ENCODE results near the gene COMMD7. TPM values are rescaled to one million over a fixed set of nuclear protein-coding genes. Genes with fewer than 3 reads are reported as not detected.

Gene COMMD7
- total and polyA plus RNA-seq, 2 of the 4 experiments (the other 2 are of a cell fraction), result 51.8 to 67.5 TPM

DNA sequence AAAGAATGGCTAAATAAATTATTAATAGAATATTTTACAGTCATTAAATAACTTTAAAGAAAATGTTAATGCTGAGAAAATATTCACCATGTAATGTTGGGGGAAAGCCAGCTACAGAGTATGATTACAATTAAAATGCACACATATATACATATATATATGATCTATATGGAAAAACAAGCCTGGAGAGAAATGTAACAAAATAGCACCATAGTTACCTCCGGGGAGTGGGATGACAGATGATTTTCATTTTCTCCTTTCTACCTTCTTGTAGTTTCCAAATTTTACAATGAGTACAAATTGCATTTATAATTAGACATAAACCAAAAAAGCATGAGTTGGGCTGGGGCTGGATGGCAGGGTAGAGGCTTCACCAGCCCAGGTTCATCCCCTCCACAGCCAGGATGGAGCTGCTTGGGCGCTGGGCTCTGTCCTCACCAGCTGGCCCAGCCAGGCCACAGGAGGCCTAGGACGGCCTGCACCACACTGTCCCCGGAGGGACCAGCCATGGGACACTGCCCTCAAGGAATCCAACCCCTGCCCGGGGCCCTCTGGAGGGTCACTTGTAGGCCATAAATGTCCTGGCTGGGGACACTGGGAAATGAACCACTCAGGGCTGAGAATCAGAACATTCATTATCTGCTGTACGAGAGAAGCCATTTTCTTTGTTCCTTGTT is 79.8 kb downstream of the COMMD7 start:
- Histone ChIP-seq H3K27ac (ENCODE audit: insufficient read depth, low read length) (no peak overlapping the region), H2BK5ac (ENCODE audit: low read depth, low read length, poor library complexity, severe bottlenecking) (no peak overlapping the region), H2BK15ac (ENCODE audit: low read depth, low read length) (no peak overlapping the region), H3K36me3 (ENCODE audit: control insufficient read depth, insufficient read depth, low read length) (no peaks in the 10 kb centered on the region), H3K27me3 (ENCODE audit: control insufficient read depth, insufficient read depth, low read length) (no peaks in the 10 kb centered on the region; the same call in 1 of the 2 replicates), H4K5ac (ENCODE audit: low read depth, low read length) (no peak overlapping the region), H4K91ac (ENCODE audit: insufficient read depth, low read depth, low read length) (no peak overlapping the region), H3K9ac (ENCODE audit: low read depth, low read length) (no peak overlapping the region), H3K79me1 (ENCODE audit: low read depth in 1 of 2, low read length in 2 of 2) (no peaks in the 10 kb centered on the region), H2BK120ac (ENCODE audit: low read depth, low read length) (no peak overlapping the region), H3K23ac (ENCODE audit: low read depth, low read length) (no peak overlapping the region), H2AFZ (replicated peaks; ENCODE audit: low read length, poor library complexity) (peak overlapping the region; percentile 43), H3K4ac (ENCODE audit: low read depth, low read length) (no peak overlapping the region), H4K20me1 (ENCODE audit: insufficient read depth, low read length) (no peaks in the 10 kb centered on the region), H4K8ac (ENCODE audit: low read depth in 2 of 2, low read length in 2 of 2) (no peak overlapping the region), H2AK9ac (replicated peaks; ENCODE audit: low read depth, low read length, poor library complexity) (peak overlapping the region; percentile 55), H2AK5ac (ENCODE audit: low read depth, low read length) (no peak overlapping the region), H3K9me3 (ENCODE audit: control insufficient read depth, insufficient read depth, low read length) (no peaks in the 10 kb centered on the region), H3K14ac (replicated peaks; ENCODE audit: low read depth, low read length) (no peak overlapping the region), H3K9me1 (ENCODE audit: insufficient read depth, low read length) (no peaks in the 10 kb centered on the region), H3K4me2 (ENCODE audit: low read depth, low read length) (no peak overlapping the region), H3K4me3 (ENCODE audit: insufficient read depth, low read depth, low read length) (no peak overlapping the region), H3K4me1 (ENCODE audit: control insufficient read depth, insufficient read depth, low read length) (no peaks in the 10 kb centered on the region), H3K18ac (ENCODE audit: low read depth, low read length) (no peak overlapping the region), H3K56ac (ENCODE audit: extremely low read depth, insufficient read depth, low read length) (no peak overlapping the region), H2BK20ac (ENCODE audit: low read depth, low read length) (no peak overlapping the region)
- in situ Hi-C loops (cut with MboI; ENCODE audit: low sequenced_read_pairs), result loop anchor here (25.0 kb wide), 1 partner anchor 826 kb away; the partner anchor contains the start of gene FOXS1
- TF ChIP-seq BHLHE40 (IDR thresholded peaks at IDR 0.05; ENCODE audit: low read depth, low read length) (no peak), RAD21 (IDR thresholded peaks at IDR 0.05; ENCODE audit: low read length) (no peak), CHD1 (IDR thresholded peaks at IDR 0.05; ENCODE audit: low read depth, low read length) (no peak), NFE2L2 (IDR thresholded peaks at IDR 0.05; ENCODE audit: low read depth, low read length) (no peak), CEBPB (IDR thresholded peaks at IDR 0.05; ENCODE audit: low read depth, low read length) (no peak), RFX5 (IDR thresholded peaks at IDR 0.05; ENCODE audit: low read depth, low read length) (no peak), POLR2A (IDR thresholded peaks at IDR 0.05; ENCODE audit: low read depth, low read length) (no peak), MAFK (IDR thresholded peaks at IDR 0.05; ENCODE audit: low read depth, low read length) (no peak), MXI1 (IDR thresholded peaks at IDR 0.05; ENCODE audit: borderline replicate concordance, low read depth, low read length) (no peak), ELK1 (IDR thresholded peaks at IDR 0.05; ENCODE audit: borderline replicate concordance, low read depth, low read length) (no peak), RCOR1 (IDR thresholded peaks at IDR 0.05; ENCODE audit: insufficient replicate concordance, low read length) (no peak), SMC3 (IDR thresholded peaks at IDR 0.05; ENCODE audit: low read depth, low read length) (no peak)
- TF ChIP-seq, protein P1, sequence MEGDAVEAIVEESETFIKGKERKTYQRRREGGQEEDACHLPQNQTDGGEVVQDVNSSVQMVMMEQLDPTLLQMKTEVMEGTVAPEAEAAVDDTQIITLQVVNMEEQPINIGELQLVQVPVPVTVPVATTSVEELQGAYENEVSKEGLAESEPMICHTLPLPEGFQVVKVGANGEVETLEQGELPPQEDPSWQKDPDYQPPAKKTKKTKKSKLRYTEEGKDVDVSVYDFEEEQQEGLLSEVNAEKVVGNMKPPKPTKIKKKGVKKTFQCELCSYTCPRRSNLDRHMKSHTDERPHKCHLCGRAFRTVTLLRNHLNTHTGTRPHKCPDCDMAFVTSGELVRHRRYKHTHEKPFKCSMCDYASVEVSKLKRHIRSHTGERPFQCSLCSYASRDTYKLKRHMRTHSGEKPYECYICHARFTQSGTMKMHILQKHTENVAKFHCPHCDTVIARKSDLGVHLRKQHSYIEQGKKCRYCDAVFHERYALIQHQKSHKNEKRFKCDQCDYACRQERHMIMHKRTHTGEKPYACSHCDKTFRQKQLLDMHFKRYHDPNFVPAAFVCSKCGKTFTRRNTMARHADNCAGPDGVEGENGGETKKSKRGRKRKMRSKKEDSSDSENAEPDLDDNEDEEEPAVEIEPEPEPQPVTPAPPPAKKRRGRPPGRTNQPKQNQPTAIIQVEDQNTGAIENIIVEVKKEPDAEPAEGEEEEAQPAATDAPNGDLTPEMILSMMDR (conservative IDR thresholded peaks at IDR 0.05; ENCODE audit: low read depth, low read length), result no peak
- ATAC-seq (ENCODE audit: low read depth) (no peak), DNase-seq (no peak)
- CTCF ChIA-PET, result interaction anchor here (1.2 kb wide), 1 partner anchor 11 kb away, joined by 4 read pairs; no protein-coding TSS in a partner anchor
- POLR2A ChIA-PET (ENCODE audit: unreplicated experiment), result no interaction called here
- intact Hi-C loops (cut with micrococcal nuclease), result loop anchor here (5.0 kb wide), 1 partner anchor 746 kb away; no protein-coding TSS in a partner anchor
- BruUV-seq (replicated peaks), result no TSS peak
- dilution Hi-C loops (cut with HindIII; ENCODE audit: low sequenced_read_pairs, unreplicated experiment), result no loop called here
- WGBS, 2 experiments (ENCODE audit: extremely low coverage in 2 of 2, insufficient read length in 1 of 2), result 80% methylated on average over 4 of the region's 6 CpGs; no CpG with 5 or more reads in 1 of the 2 experiments

Measured in IMR-90 (cell line).